Measurements from ENCODE around the gene NCKAP5.

The NCKAP5 gene

DNA sequence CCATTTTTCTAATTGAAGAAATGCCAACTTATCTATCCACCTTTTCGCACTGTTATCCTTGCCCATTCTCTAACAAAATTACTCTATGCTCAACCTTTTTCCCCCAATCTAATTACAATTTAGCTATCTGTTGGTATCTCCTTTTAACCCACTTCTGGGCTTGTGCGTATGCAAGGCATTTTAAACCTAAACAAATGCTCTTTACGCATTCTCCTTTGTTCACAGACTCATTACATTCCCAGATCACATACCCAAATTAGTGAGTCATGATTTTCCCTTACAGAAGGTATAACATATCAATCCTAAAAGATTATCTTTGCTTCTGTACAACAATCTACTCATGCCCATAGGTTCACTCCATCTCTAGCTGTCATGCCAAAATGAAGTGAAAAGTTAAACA lies 826.5 kb downstream of the NCKAP5 start:
- no peak overlapping the region for H4K8ac ChIP-seq (ENCODE audit: low read depth, low read length)
- H3K27me3 ChIP-seq (ENCODE audit: insufficient read depth, low read length, poor library complexity): no peaks in the 10 kb centered on the region
- no peak overlapping the region for H3K23ac ChIP-seq (ENCODE audit: low read length)
- no peak overlapping the region for H3K18ac ChIP-seq (ENCODE audit: low read length)
- H3K27ac ChIP-seq (ENCODE audit: low read depth, low read length): no peak overlapping the region
- no peak overlapping the region for H2BK120ac ChIP-seq (ENCODE audit: low read depth, low read length)
- WGBS (ENCODE audit: extremely low coverage, insufficient coverage, low lambda C conversion rate): no CpG with 5 or more reads among the region's 3 CpGs
- H3K56ac ChIP-seq (ENCODE audit: low read length): no peak overlapping the region
- H3K4ac ChIP-seq (ENCODE audit: low read depth, low read length): no peak overlapping the region
- H4K5ac ChIP-seq (ENCODE audit: low read length): no peak overlapping the region
- no peak overlapping the region for H2AK5ac ChIP-seq (ENCODE audit: low read length)
- DNase-seq: no peak
- no peaks in the 10 kb centered on the region for H3K79me2 ChIP-seq (ENCODE audit: control insufficient read depth, insufficient read depth, low read length)
- no peaks in the 10 kb centered on the region for H3K36me3 ChIP-seq (ENCODE audit: control insufficient read depth, insufficient read depth, low read length)
- no peaks in the 10 kb centered on the region for H3K79me1 ChIP-seq (ENCODE audit: low read length)
- H2BK5ac ChIP-seq (ENCODE audit: low read length): no peak overlapping the region
- no peak overlapping the region for H3K4me3 ChIP-seq (ENCODE audit: low read length)
- no peak overlapping the region for H3K4me2 ChIP-seq (ENCODE audit: low read length)
- H3K4me1 ChIP-seq (ENCODE audit: control insufficient read depth, low read depth, low read length): no peaks in the 10 kb centered on the region
- no peak overlapping the region for H2BK15ac ChIP-seq (replicated peaks; ENCODE audit: low read depth)
- H3K9ac ChIP-seq (ENCODE audit: low read length): no peak overlapping the region

DNA sequence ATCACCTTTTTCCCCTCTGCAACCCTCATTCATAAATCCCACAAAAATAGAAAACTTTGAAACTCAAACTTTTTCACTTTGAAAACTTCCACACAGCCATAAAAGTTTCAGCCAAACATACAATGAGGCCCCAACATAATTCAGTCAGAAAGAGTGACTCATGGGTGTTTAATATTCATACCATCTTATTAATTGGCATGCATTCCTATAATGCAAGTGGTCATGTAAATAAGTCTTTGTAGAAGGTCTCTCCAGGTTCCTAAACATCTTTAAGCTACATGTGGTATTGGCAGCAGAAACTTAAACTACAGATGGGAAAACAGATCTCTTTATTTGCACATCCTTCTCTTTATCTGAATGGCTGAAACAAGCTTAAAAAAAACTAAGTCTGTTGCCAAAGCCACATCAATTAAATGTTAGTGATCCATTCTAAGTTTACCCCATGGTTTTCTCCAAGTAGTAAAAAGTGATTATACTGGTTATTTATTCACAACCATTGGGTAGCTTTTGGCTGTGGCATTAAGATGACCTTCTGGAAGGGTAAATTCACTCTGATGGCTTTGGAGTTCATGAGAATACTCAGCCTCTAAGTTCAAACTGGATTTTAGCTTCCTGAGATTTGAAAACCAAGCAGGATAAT lies 828.1 kb downstream of the NCKAP5 start:
- Histone ChIP-seq H3K9ac (ENCODE audit: low read length) (no peak overlapping the region), H2BK15ac (replicated peaks; ENCODE audit: low read depth) (no peak overlapping the region), H3K4me2 (ENCODE audit: low read length) (no peak overlapping the region), H3K36me3 (ENCODE audit: control insufficient read depth, insufficient read depth, low read length) (no peaks in the 10 kb centered on the region), H3K4ac (ENCODE audit: low read depth, low read length) (no peak overlapping the region), H3K56ac (ENCODE audit: low read length) (no peak overlapping the region), H3K79me1 (ENCODE audit: low read length) (no peaks in the 10 kb centered on the region), H2BK5ac (ENCODE audit: low read length) (no peak overlapping the region), H2AK5ac (ENCODE audit: low read length) (no peak overlapping the region), H2BK120ac (ENCODE audit: low read depth, low read length) (no peak overlapping the region), H3K23ac (ENCODE audit: low read length) (no peak overlapping the region), H4K5ac (ENCODE audit: low read length) (no peak overlapping the region), H3K27me3 (ENCODE audit: insufficient read depth, low read length, poor library complexity) (no peaks in the 10 kb centered on the region), H3K18ac (ENCODE audit: low read length) (no peak overlapping the region), H3K4me1 (ENCODE audit: control insufficient read depth, low read depth, low read length) (no peaks in the 10 kb centered on the region), H3K27ac (ENCODE audit: low read depth, low read length) (no peak overlapping the region), H3K79me2 (ENCODE audit: control insufficient read depth, insufficient read depth, low read length) (no peaks in the 10 kb centered on the region), H4K8ac (ENCODE audit: low read depth, low read length) (no peak overlapping the region), H3K4me3 (ENCODE audit: low read length) (no peak overlapping the region)
- DNase-seq: no peak

DNA sequence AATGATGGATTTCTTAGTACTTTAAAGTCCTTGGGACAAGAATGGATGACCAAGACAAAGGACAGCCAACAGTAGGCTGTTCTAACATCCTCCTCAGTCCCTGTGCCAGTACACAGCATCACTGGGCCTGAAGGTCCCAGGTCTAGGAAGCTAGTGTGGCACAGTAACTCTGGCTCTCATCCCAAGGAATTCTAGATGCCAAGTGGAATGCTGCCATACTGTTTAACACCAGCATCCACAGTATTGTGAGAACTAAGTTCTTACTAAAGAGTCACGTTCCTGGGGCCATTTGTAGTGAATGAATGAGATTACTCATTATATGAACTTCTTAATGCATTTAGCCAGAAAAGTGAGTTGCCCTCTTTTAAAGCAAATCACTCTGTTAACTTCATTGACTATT lies 830.0 kb downstream of the NCKAP5 start:
- H3K27me3 ChIP-seq (ENCODE audit: insufficient read depth, low read length, poor library complexity): no peaks in the 10 kb centered on the region
- WGBS (ENCODE audit: extremely low coverage, insufficient coverage, low lambda C conversion rate): no CpG with 5 or more reads among the region's 1 CpG
- no peak overlapping the region for H3K23ac ChIP-seq (ENCODE audit: low read length)
- no peak overlapping the region for H2BK5ac ChIP-seq (ENCODE audit: low read length)
- H2BK15ac ChIP-seq (replicated peaks; ENCODE audit: low read depth): no peak overlapping the region
- no peak overlapping the region for H4K5ac ChIP-seq (ENCODE audit: low read length)
- no peaks in the 10 kb centered on the region for H3K79me2 ChIP-seq (ENCODE audit: control insufficient read depth, insufficient read depth, low read length)
- H3K4ac ChIP-seq (ENCODE audit: low read depth, low read length): no peak overlapping the region
- H3K56ac ChIP-seq (ENCODE audit: low read length): no peak overlapping the region
- H3K18ac ChIP-seq (ENCODE audit: low read length): no peak overlapping the region
- no peaks in the 10 kb centered on the region for H3K36me3 ChIP-seq (ENCODE audit: control insufficient read depth, insufficient read depth, low read length)
- H3K4me2 ChIP-seq (ENCODE audit: low read length): no peak overlapping the region
- H3K79me1 ChIP-seq (ENCODE audit: low read length): no peaks in the 10 kb centered on the region
- H2AK5ac ChIP-seq (ENCODE audit: low read length): no peak overlapping the region
- H3K4me3 ChIP-seq (ENCODE audit: low read length): no peak overlapping the region
- H3K27ac ChIP-seq (ENCODE audit: low read depth, low read length): no peak overlapping the region
- no peak for DNase-seq
- no peaks in the 10 kb centered on the region for H3K4me1 ChIP-seq (ENCODE audit: control insufficient read depth, low read depth, low read length)
- H3K9ac ChIP-seq (ENCODE audit: low read length): no peak overlapping the region
- H4K8ac ChIP-seq (ENCODE audit: low read depth, low read length): no peak overlapping the region
- H2BK120ac ChIP-seq (ENCODE audit: low read depth, low read length): no peak overlapping the region

DNA sequence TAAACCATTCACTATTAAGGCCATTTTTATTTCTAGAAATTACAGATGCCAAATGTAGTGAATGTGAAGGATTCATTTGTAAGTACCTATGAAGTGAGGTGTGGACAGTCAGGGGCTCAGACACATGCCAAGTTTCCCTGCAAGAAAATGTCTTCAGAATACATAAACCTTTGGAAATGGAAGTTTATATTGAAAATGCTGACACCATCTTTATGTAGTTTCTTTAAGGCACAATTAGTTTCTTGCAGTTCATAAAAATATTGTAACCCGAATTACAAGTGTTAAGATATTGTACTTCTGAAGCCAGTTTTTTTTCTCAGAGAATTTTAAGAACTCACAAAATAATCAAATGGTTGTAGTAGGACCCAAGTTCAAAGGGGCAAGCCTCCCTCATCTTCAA lies 832.2 kb downstream of the NCKAP5 start:
- no peaks in the 10 kb centered on the region for H3K79me1 ChIP-seq (ENCODE audit: low read length)
- H2BK120ac ChIP-seq (ENCODE audit: low read depth, low read length): no peak overlapping the region
- H3K56ac ChIP-seq (ENCODE audit: low read length): no peak overlapping the region
- H3K9ac ChIP-seq (ENCODE audit: low read length): no peak overlapping the region
- no peak overlapping the region for H3K18ac ChIP-seq (ENCODE audit: low read length)
- H3K36me3 ChIP-seq (ENCODE audit: control insufficient read depth, insufficient read depth, low read length): no peaks in the 10 kb centered on the region
- H4K8ac ChIP-seq (ENCODE audit: low read depth, low read length): no peak overlapping the region
- H2BK15ac ChIP-seq (replicated peaks; ENCODE audit: low read depth): no peak overlapping the region
- no peak overlapping the region for H3K23ac ChIP-seq (ENCODE audit: low read length)
- H4K5ac ChIP-seq (ENCODE audit: low read length): no peak overlapping the region
- no peaks in the 10 kb centered on the region for H3K4me1 ChIP-seq (ENCODE audit: control insufficient read depth, low read depth, low read length)
- no peak for DNase-seq
- H3K4me3 ChIP-seq (ENCODE audit: low read length): no peak overlapping the region
- H3K27ac ChIP-seq (ENCODE audit: low read depth, low read length): no peak overlapping the region
- H3K79me2 ChIP-seq (ENCODE audit: control insufficient read depth, insufficient read depth, low read length): no peaks in the 10 kb centered on the region
- no peak overlapping the region for H2AK5ac ChIP-seq (ENCODE audit: low read length)
- no peaks in the 10 kb centered on the region for H3K27me3 ChIP-seq (ENCODE audit: insufficient read depth, low read length, poor library complexity)
- WGBS (ENCODE audit: extremely low coverage, insufficient coverage, low lambda C conversion rate): no CpG with 5 or more reads among the region's 1 CpG
- H3K4ac ChIP-seq (ENCODE audit: low read depth, low read length): no peak overlapping the region
- no peak overlapping the region for H2BK5ac ChIP-seq (ENCODE audit: low read length)
- no peak overlapping the region for H3K4me2 ChIP-seq (ENCODE audit: low read length)

DNA sequence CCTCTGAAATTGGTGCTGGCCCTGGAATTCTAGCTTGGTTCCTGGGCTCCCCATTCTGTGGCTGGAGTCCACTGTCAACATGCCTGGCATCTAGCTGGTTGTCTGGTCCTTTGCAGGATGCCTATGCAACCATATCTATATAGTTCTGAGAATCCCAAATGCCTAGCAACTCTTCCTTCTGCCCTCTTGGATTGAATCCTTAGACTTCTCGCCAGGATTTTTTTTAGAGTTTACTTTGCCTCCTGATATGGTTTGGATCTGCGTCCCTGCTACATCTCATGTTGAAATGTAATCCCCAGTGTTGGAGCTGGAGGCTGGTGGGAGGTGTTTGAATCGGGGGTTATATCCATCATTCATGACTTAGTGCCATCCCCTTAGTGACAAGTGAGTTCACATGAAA lies 833.3 kb downstream of the NCKAP5 start:
- no peak overlapping the region for H3K18ac ChIP-seq (ENCODE audit: low read length)

DNA sequence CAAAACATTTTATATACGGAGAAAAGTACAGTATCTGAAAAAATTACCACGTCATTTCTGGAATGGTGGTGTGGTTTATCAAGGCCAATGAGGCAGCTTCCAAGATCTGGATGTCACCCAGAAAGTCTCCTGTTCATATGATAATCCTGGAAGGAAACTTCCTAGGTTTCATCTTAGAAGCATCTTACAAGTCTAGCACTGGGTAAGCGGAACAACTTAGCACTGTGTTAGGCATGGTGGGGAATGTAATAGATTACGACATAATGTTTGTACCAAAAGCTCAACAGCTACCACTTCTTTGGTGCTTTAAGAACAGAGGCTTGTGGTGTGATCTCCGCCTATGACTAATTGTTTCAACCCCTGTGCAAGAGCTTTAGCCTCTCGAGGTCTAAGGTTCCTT lies 835.2 kb downstream of the NCKAP5 start:
- no peaks in the 10 kb centered on the region for H3K79me1 ChIP-seq (ENCODE audit: low read length)
- no peak for DNase-seq
- H3K27ac ChIP-seq (ENCODE audit: low read depth, low read length): no peak overlapping the region
- H3K9ac ChIP-seq (ENCODE audit: low read length): no peak overlapping the region
- H4K5ac ChIP-seq (ENCODE audit: low read length): no peak overlapping the region
- no peak overlapping the region for H3K56ac ChIP-seq (ENCODE audit: low read length)
- H3K23ac ChIP-seq (ENCODE audit: low read length): no peak overlapping the region
- H3K4ac ChIP-seq (ENCODE audit: low read depth, low read length): no peak overlapping the region
- H2AK5ac ChIP-seq (ENCODE audit: low read length): no peak overlapping the region
- H4K8ac ChIP-seq (ENCODE audit: low read depth, low read length): no peak overlapping the region
- H3K27me3 ChIP-seq (ENCODE audit: insufficient read depth, low read length, poor library complexity): no peaks in the 10 kb centered on the region
- no peak overlapping the region for H3K18ac ChIP-seq (ENCODE audit: low read length)
- H3K4me3 ChIP-seq (ENCODE audit: low read length): no peak overlapping the region
- no peak overlapping the region for H2BK15ac ChIP-seq (replicated peaks; ENCODE audit: low read depth)
- H3K36me3 ChIP-seq (ENCODE audit: control insufficient read depth, insufficient read depth, low read length): no peaks in the 10 kb centered on the region
- H3K4me2 ChIP-seq (ENCODE audit: low read length): no peak overlapping the region
- no peak overlapping the region for H2BK120ac ChIP-seq (ENCODE audit: low read depth, low read length)
- WGBS (ENCODE audit: extremely low coverage, insufficient coverage, low lambda C conversion rate): no CpG with 5 or more reads among the region's 6 CpGs
- no peak overlapping the region for H2BK5ac ChIP-seq (ENCODE audit: low read length)
- H3K4me1 ChIP-seq (ENCODE audit: control insufficient read depth, low read depth, low read length): no peaks in the 10 kb centered on the region
- H3K79me2 ChIP-seq (ENCODE audit: control insufficient read depth, insufficient read depth, low read length): no peaks in the 10 kb centered on the region

More for the DNA sequence above, 833.3 kb downstream of the NCKAP5 start:
- Histone ChIP-seq H3K9ac (ENCODE audit: low read length) (no peak overlapping the region), H3K79me2 (ENCODE audit: control insufficient read depth, insufficient read depth, low read length) (no peaks in the 10 kb centered on the region), H2BK15ac (replicated peaks; ENCODE audit: low read depth) (no peak overlapping the region), H3K27ac (ENCODE audit: low read depth, low read length) (no peak overlapping the region), H2AK5ac (ENCODE audit: low read length) (no peak overlapping the region), H3K36me3 (ENCODE audit: control insufficient read depth, insufficient read depth, low read length) (no peaks in the 10 kb centered on the region), H3K79me1 (ENCODE audit: low read length) (no peaks in the 10 kb centered on the region), H3K4me2 (ENCODE audit: low read length) (no peak overlapping the region), H3K56ac (ENCODE audit: low read length) (no peak overlapping the region), H3K4me3 (ENCODE audit: low read length) (no peak overlapping the region), H4K5ac (ENCODE audit: low read length) (no peak overlapping the region), H3K27me3 (ENCODE audit: insufficient read depth, low read length, poor library complexity) (no peaks in the 10 kb centered on the region), H2BK120ac (ENCODE audit: low read depth, low read length) (no peak overlapping the region), H4K8ac (ENCODE audit: low read depth, low read length) (no peak overlapping the region), H3K4me1 (ENCODE audit: control insufficient read depth, low read depth, low read length) (no peaks in the 10 kb centered on the region), H3K23ac (ENCODE audit: low read length) (no peak overlapping the region), H3K4ac (ENCODE audit: low read depth, low read length) (no peak overlapping the region), H2BK5ac (ENCODE audit: low read length) (no peak overlapping the region)
- WGBS (ENCODE audit: extremely low coverage, insufficient coverage, low lambda C conversion rate): no CpG with 5 or more reads among the region's 3 CpGs
- DNase-seq: no peak
